Measurements from ENCODE around the gene MTERF1. TPM values are rescaled to one million over a fixed set of nuclear protein-coding genes. Genes with fewer than 3 reads are reported as not detected.

MTERF1 gene
- polyA plus RNA-seq, 1 donor (not counting 4 experiments of a cell fraction or from before 2014, with no cell fraction given) = 18.9 TPM

DNA sequence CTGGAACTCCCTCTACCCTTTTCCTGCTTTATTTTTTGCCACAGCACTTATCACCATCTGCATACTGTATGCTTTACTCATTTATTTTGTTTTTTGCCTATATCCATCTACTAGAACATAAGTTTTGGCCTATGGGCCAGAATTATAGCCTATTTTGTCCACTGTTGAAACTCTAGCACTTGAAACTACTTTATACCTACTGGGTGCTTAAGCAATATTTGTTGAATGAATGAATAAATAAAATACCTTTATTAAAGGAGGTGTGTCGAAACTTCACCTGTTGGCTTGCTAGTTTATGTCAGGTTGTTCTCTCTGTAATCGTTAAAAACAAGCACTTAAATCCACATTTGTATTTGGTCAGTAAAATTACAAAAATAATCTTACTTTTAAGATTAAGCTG, 53.3 kb downstream of the MTERF1 start:
- FAIRE-seq (no peak), DNase-seq (ENCODE audit: low read depth, low spot score) (no peak)
- no peak overlapping the region for H3K9ac ChIP-seq (ENCODE audit: control insufficient read depth, extremely low read depth, insufficient read depth, low read length)
- H3K9me1 ChIP-seq (ENCODE audit: control insufficient read depth, extremely low read depth, insufficient read depth, low read length) = no peaks in the 10 kb centered on the region
- H3K27me3 ChIP-seq (ENCODE audit: control insufficient read depth, extremely low read depth, insufficient read depth, low read length) = no peaks in the 10 kb centered on the region
- no peaks in the 10 kb centered on the region for H3K79me2 ChIP-seq (ENCODE audit: control insufficient read depth, insufficient read depth, low read length)
- H3K36me3 ChIP-seq (ENCODE audit: control insufficient read depth in 2 of 2, extremely low read depth in 1 of 2, insufficient read depth in 2 of 2, low read length in 2 of 2) = no peaks in the 10 kb centered on the region
- peaks cover 2% of the 10 kb centered on the region for H3K4me1 ChIP-seq (ENCODE audit: control insufficient read depth, extremely low read depth, insufficient read depth, low read length)
- no peak overlapping the region for H2AFZ ChIP-seq (ENCODE audit: control insufficient read depth, low read length)
- H3K27ac ChIP-seq (ENCODE audit: control insufficient read depth, insufficient read depth, low read length) = no peak overlapping the region
- dilution Hi-C loops (cut with MboI; ENCODE audit: extremely low pct_ligation_motif_present, low sequenced_read_pairs) = no loop called here
- H3K4me3 ChIP-seq (ENCODE audit: control insufficient read depth in 2 of 3, extremely low read depth in 1 of 3, insufficient read depth in 2 of 3, low read depth in 1 of 3, low read length in 3 of 3) = no peak overlapping the region
- no peaks in the 10 kb centered on the region for H3K9me3 ChIP-seq (ENCODE audit: control insufficient read depth, low read depth, low read length)
- H3K4me2 ChIP-seq (ENCODE audit: control insufficient read depth, extremely low read depth, insufficient read depth, low read depth, low read length) = no peak overlapping the region
- TF ChIP-seq EZH2 (IDR thresholded peaks at IDR 0.05; ENCODE audit: low read length) = no peak
- TF ChIP-seq, protein P1, sequence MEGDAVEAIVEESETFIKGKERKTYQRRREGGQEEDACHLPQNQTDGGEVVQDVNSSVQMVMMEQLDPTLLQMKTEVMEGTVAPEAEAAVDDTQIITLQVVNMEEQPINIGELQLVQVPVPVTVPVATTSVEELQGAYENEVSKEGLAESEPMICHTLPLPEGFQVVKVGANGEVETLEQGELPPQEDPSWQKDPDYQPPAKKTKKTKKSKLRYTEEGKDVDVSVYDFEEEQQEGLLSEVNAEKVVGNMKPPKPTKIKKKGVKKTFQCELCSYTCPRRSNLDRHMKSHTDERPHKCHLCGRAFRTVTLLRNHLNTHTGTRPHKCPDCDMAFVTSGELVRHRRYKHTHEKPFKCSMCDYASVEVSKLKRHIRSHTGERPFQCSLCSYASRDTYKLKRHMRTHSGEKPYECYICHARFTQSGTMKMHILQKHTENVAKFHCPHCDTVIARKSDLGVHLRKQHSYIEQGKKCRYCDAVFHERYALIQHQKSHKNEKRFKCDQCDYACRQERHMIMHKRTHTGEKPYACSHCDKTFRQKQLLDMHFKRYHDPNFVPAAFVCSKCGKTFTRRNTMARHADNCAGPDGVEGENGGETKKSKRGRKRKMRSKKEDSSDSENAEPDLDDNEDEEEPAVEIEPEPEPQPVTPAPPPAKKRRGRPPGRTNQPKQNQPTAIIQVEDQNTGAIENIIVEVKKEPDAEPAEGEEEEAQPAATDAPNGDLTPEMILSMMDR (optimal IDR thresholded peaks at IDR 0.05 in 1 of 3, IDR thresholded peaks at IDR 0.05 in 1 of 3, conservative IDR thresholded peaks at IDR 0.05 in 1 of 3; ENCODE audit: extremely low read depth in 1 of 3, insufficient read depth in 2 of 3, low read length in 3 of 3) = no peak
- no peaks in the 10 kb centered on the region for H4K20me1 ChIP-seq (ENCODE audit: control insufficient read depth, extremely low read depth, insufficient read depth, low read length)

DNA sequence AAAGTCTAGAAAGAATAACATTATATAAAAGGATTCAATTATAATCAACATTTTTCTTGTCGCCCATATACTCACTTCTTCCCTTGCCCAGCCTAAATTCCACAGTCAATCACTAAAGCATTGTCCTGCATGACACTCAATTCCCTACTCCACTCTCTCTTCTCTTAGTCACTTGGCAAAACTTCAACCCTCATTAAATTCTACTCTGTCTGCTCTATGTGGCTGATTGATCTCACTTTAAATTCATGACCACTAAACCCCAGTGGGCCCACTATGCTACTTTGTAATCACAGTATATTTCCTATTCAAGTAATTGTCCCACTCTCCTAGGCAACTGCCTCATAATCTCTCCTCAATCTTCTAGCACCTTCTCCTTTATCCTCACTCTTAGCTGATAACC, 54.1 kb downstream of the MTERF1 start:
- TF ChIP-seq, protein P1 (optimal IDR thresholded peaks at IDR 0.05 in 1 of 3, IDR thresholded peaks at IDR 0.05 in 1 of 3, conservative IDR thresholded peaks at IDR 0.05 in 1 of 3; ENCODE audit: extremely low read depth in 1 of 3, insufficient read depth in 2 of 3, low read length in 3 of 3) = no peak
- TF ChIP-seq EZH2 (IDR thresholded peaks at IDR 0.05; ENCODE audit: low read length) = no peak
- Histone ChIP-seq H3K27ac (ENCODE audit: control insufficient read depth, insufficient read depth, low read length) (no peak overlapping the region), H3K4me2 (ENCODE audit: control insufficient read depth, extremely low read depth, insufficient read depth, low read depth, low read length) (no peak overlapping the region), H3K79me2 (ENCODE audit: control insufficient read depth, insufficient read depth, low read length) (no peaks in the 10 kb centered on the region), H3K9me1 (ENCODE audit: control insufficient read depth, extremely low read depth, insufficient read depth, low read length) (no peaks in the 10 kb centered on the region), H3K9ac (ENCODE audit: control insufficient read depth, extremely low read depth, insufficient read depth, low read length) (no peak overlapping the region), H2AFZ (ENCODE audit: control insufficient read depth, low read length) (no peak overlapping the region), H4K20me1 (ENCODE audit: control insufficient read depth, extremely low read depth, insufficient read depth, low read length) (no peaks in the 10 kb centered on the region), H3K4me3 (ENCODE audit: control insufficient read depth in 2 of 3, extremely low read depth in 1 of 3, insufficient read depth in 2 of 3, low read depth in 1 of 3, low read length in 3 of 3) (no peak overlapping the region), H3K27me3 (ENCODE audit: control insufficient read depth, extremely low read depth, insufficient read depth, low read length) (no peaks in the 10 kb centered on the region), H3K9me3 (ENCODE audit: control insufficient read depth, low read depth, low read length) (no peaks in the 10 kb centered on the region), H3K36me3 (ENCODE audit: control insufficient read depth in 2 of 2, extremely low read depth in 1 of 2, insufficient read depth in 2 of 2, low read length in 2 of 2) (no peaks in the 10 kb centered on the region), H3K4me1 (ENCODE audit: control insufficient read depth, extremely low read depth, insufficient read depth, low read length) (peaks cover 2% of the 10 kb centered on the region)
- FAIRE-seq (no peak), DNase-seq (ENCODE audit: low read depth, low spot score) (no peak)
- dilution Hi-C loops (cut with MboI; ENCODE audit: extremely low pct_ligation_motif_present, low sequenced_read_pairs) = no loop called here
